HepG2 (cell line): Measurements from ENCODE around the gene GOT1. TPM values are rescaled to one million over a fixed set of nuclear protein-coding genes. Genes with fewer than 3 reads are reported as not detected.
A peak's percentile ranks its signal among the peaks of the same experiment; 100 is the strongest.

ENCODE experiments used
- ATF2 ChIP-seq: sonication (generic); formaldehyde crosslinking; IDR thresholded peaks from 2 replicates; pipeline ENCODE4 v1.4.0; 2020; ENCODE audit warnings: missing genetic modification reagents
- ELF3 ChIP-seq: IDR thresholded peaks from 2 replicates; pipeline ENCODE4 v1.6.1; 2016; ENCODE audit warnings: missing genetic modification reagents, missing compliant biosample characterization
- FOXM1 ChIP-seq: sonication (generic); formaldehyde crosslinking; IDR thresholded peaks from 2 replicates; pipeline ENCODE4 v1.5.0; 2020; ENCODE audit warnings: missing genetic modification reagents
- HNRNPK ChIP-seq: fragments of 200-400 bp; formaldehyde crosslinking; IDR thresholded peaks from 2 replicates; pipeline ENCODE4 v1.6.1; 2018; ENCODE audit warnings: low read length, low read depth, moderate library complexity, mild to moderate bottlenecking; ENCODE audit not compliant: poor library complexity, severe bottlenecking
- KLF13 ChIP-seq: sonication (generic); formaldehyde crosslinking; IDR thresholded peaks from 2 replicates; pipeline ENCODE4 v1.4.0; 2020; ENCODE audit warnings: mild to moderate bottlenecking, missing genetic modification reagents
- MBNL3 ChIP-seq: fragments of 250-450 bp; sonication (Bioruptor Pico); conservative IDR thresholded peaks from 2 replicates; pipeline ENCODE4 v1.8.0; 2022; ENCODE audit warnings: mild to moderate bottlenecking, inconsistent platforms
- MEIS1 ChIP-seq: sonication (generic); formaldehyde crosslinking; IDR thresholded peaks from 2 replicates; pipeline ENCODE4 v1.9.0; 2021; ENCODE audit warnings: mild to moderate bottlenecking, missing genetic modification reagents, moderate library complexity, borderline replicate concordance
- MLLT10 ChIP-seq: sonication (generic); formaldehyde crosslinking; IDR thresholded peaks from 2 replicates; pipeline ENCODE4 v1.4.0; 2020; ENCODE audit warnings: missing genetic modification reagents
- MTA1 ChIP-seq: sonication (generic); formaldehyde crosslinking; IDR thresholded peaks from 2 replicates; pipeline ENCODE4 v1.4.0; 2020; ENCODE audit warnings: missing genetic modification reagents, mild to moderate bottlenecking, borderline replicate concordance
- MTERF4 ChIP-seq: sonication (generic); formaldehyde crosslinking; IDR thresholded peaks from 2 replicates; pipeline ENCODE4 v1.8.0; 2023; ENCODE audit warnings: mild to moderate bottlenecking, missing genetic modification reagents
- PAX8 ChIP-seq: sonication (generic); formaldehyde crosslinking; IDR thresholded peaks from 2 replicates; pipeline ENCODE4 v1.8.0; 2022; ENCODE audit warnings: mild to moderate bottlenecking, missing genetic modification reagents, borderline replicate concordance
- REPIN1 ChIP-seq: sonication (generic); formaldehyde crosslinking; IDR thresholded peaks from 2 replicates; pipeline ENCODE4 v1.8.0; 2022; ENCODE audit warnings: missing genetic modification reagents, low read depth, mild to moderate bottlenecking, borderline replicate concordance
- SNAI1 ChIP-seq: sonication (generic); formaldehyde crosslinking; IDR thresholded peaks from 2 replicates; pipeline ENCODE4 v1.5.0; 2020; ENCODE audit warnings: mild to moderate bottlenecking, missing genetic modification reagents, borderline replicate concordance
- SRY ChIP-seq: sonication (generic); formaldehyde crosslinking; IDR thresholded peaks from 2 replicates; pipeline ENCODE4 v1.8.0; 2022; ENCODE audit warnings: mild to moderate bottlenecking, missing genetic modification reagents
- SUZ12 ChIP-seq: fragments of 150-350 bp; IDR thresholded peaks from 2 replicates; pipeline ENCODE4 v1.6.1; 2014; ENCODE audit warnings: low read depth, low read length
- TEF ChIP-seq: sonication (generic); formaldehyde crosslinking; IDR thresholded peaks from 2 replicates; pipeline ENCODE4 v1.5.0; 2020; ENCODE audit warnings: missing genetic modification reagents
- TOE1 ChIP-seq: sonication (generic); formaldehyde crosslinking; IDR thresholded peaks from 2 replicates; pipeline ENCODE4 v1.4.0; 2020; ENCODE audit warnings: mild to moderate bottlenecking, missing genetic modification reagents
- ZBTB37 ChIP-seq: sonication (generic); formaldehyde crosslinking; IDR thresholded peaks from 2 replicates; pipeline ENCODE4 v1.4.0; 2020; ENCODE audit warnings: mild to moderate bottlenecking, missing genetic modification reagents
- ZBTB43 ChIP-seq: sonication (generic); formaldehyde crosslinking; conservative IDR thresholded peaks from 2 replicates; pipeline ENCODE4 v1.4.0; 2020; ENCODE audit warnings: missing genetic modification reagents
- ZIK1 ChIP-seq: sonication (generic); formaldehyde crosslinking; IDR thresholded peaks from 2 replicates; pipeline ENCODE4 v1.5.0; 2020; ENCODE audit warnings: mild to moderate bottlenecking, low read depth, missing genetic modification reagents, borderline replicate concordance
- ZKSCAN1 ChIP-seq: fragments of 150-350 bp; IDR thresholded peaks from 2 replicates; pipeline ENCODE4 v1.6.1; 2014; ENCODE audit warnings: low read length
- ZNF530 ChIP-seq: sonication (generic); formaldehyde crosslinking; IDR thresholded peaks from 2 replicates; pipeline ENCODE4 v1.5.0; 2020; ENCODE audit warnings: low read depth, mild to moderate bottlenecking, missing genetic modification reagents
- ZNF572 ChIP-seq: sonication (generic); formaldehyde crosslinking; IDR thresholded peaks from 2 replicates; pipeline ENCODE4 v1.5.1; 2020; ENCODE audit warnings: mild to moderate bottlenecking, missing genetic modification reagents
- ZNF605 ChIP-seq: sonication (generic); formaldehyde crosslinking; IDR thresholded peaks from 2 replicates; pipeline ENCODE4 v1.8.0; 2022; ENCODE audit warnings: mild to moderate bottlenecking, missing genetic modification reagents
- ZNF775 ChIP-seq: sonication (generic); formaldehyde crosslinking; IDR thresholded peaks from 2 replicates; pipeline ENCODE4 v1.4.0; 2020; ENCODE audit warnings: missing genetic modification reagents, mild to moderate bottlenecking, moderate library complexity, borderline replicate concordance
- polyA plus RNA-seq, 8 experiments: library from polyadenylated mRNA; depleted of rRNA in 3 of 8; stranded (reverse) in 7 of 8; unstranded in 1 of 8; fragments of >200 nt; fragmentation: Illumina TruSeq in 4 of 8; extraction: Trizol in 4 of 8; gene quantifications; 2 replicates each; pipeline versions ENCODE4 v1.2.1 to v1.2.3, GENCODE V29; 2011 to 2016; ENCODE audit warnings: low read depth in 4 of 8, missing spikeins in 1 of 8, mixed read lengths in 1 of 8; ENCODE audit not compliant: insufficient read depth in 1 of 8
- total RNA-seq, 5 experiments: library from RNA; depleted of rRNA; stranded (reverse); fragments of >200 nt; fragmentation: Illumina TruSeq; extraction: Trizol; gene quantifications; 2 replicates each; pipeline ENCODE4 v1.2.3, GENCODE V29; 2016; ENCODE audit warnings: low read depth in 1 of 5

GOT1 gene
- total and polyA plus RNA-seq, 2 of the 13 experiments (the other 11 are each of a cell fraction or from before 2014, with no cell fraction given), result 81.2 to 102 TPM

- TF ChIP-seq MBNL3 (CRISPR knock-in tag), result no peak
- no peak for TF ChIP-seq SNAI1 (CRISPR knock-in tag)
- 0 out of 2 replicates have a peak, but pooled peaks have one; percentile 35 for TF ChIP-seq REPIN1
- TF ChIP-seq ZNF530, result no peak
- 0 out of 2 replicates have a peak, but pooled peaks have one; percentile 40 for TF ChIP-seq MEIS1 (CRISPR knock-in tag)
- no peak for TF ChIP-seq SRY (CRISPR knock-in tag)
- no peak for TF ChIP-seq ZKSCAN1
- no peak for TF ChIP-seq MTA1 (CRISPR knock-in tag)
- no peak for TF ChIP-seq PAX8 (CRISPR knock-in tag)
- no peak for TF ChIP-seq ZNF775 (CRISPR knock-in tag)
- no peak for TF ChIP-seq SUZ12
- TF ChIP-seq MTERF4 (CRISPR knock-in tag), result no peak
- no peak for TF ChIP-seq ATF2 (CRISPR knock-in tag)
- no peak for TF ChIP-seq TEF (CRISPR knock-in tag)
- TF ChIP-seq KLF13 (CRISPR knock-in tag), result no peak
- no peak for TF ChIP-seq ZNF605 (CRISPR knock-in tag)
- TF ChIP-seq MLLT10 (CRISPR knock-in tag), result no peak
- peak; percentile 82 for TF ChIP-seq ELF3
- TF ChIP-seq HNRNPK, result peak; percentile 14
- no peak for TF ChIP-seq FOXM1 (CRISPR knock-in tag)
- TF ChIP-seq ZIK1, result no peak
- TF ChIP-seq ZBTB37 (CRISPR knock-in tag), result peak; percentile 79; the same call in 1 of the 2 replicates
- TF ChIP-seq ZNF572, result no peak
- TF ChIP-seq ZBTB43 (CRISPR knock-in tag), result peak; percentile 36; the same call in 1 of the 2 replicates
- no peak for TF ChIP-seq TOE1 (CRISPR knock-in tag)
Measured at GRCh38 chr10:99395750-99396445, 34.5 kb downstream of the GOT1 start (continued).
